Measurements from ENCODE around the gene UCMA. TPM values are rescaled to one million over a fixed set of nuclear protein-coding genes. Genes with fewer than 3 reads are reported as not detected.

UCMA gene
- total and polyA plus RNA-seq, 2 donors from 2014 or later = not detected

- no peak for TF ChIP-seq CTCF (IDR thresholded peaks at IDR 0.05; ENCODE audit: borderline replicate concordance, extremely low read depth, insufficient read depth)
- intact Hi-C loops (cut with DNase I) = no loop called here
- Histone ChIP-seq H3K27me3 (ENCODE audit: control insufficient read depth, insufficient read depth, low read length) (no peaks in the 10 kb centered on the region), H3K36me3 (ENCODE audit: control insufficient read depth in 2 of 3, insufficient read depth in 3 of 3, low read length in 3 of 3) (no peaks in the 10 kb centered on the region), H3K9ac (ENCODE audit: low read length in 3 of 3) (no peak overlapping the region), H3K27ac (ENCODE audit: low read depth in 2 of 2, low read length in 2 of 2) (no peak overlapping the region), H3K4me1 (ENCODE audit: control insufficient read depth in 2 of 3, insufficient read depth in 2 of 3, low read depth in 1 of 3, low read length in 3 of 3) (peaks cover 0 to 6% (median 0%) of the 10 kb centered on the region in 3 donors), H3K9me3 (ENCODE audit: control insufficient read depth in 2 of 3, insufficient read depth in 1 of 3, low read length in 3 of 3) (no peaks in the 10 kb centered on the region), H3K4me3 (ENCODE audit: low read length in 3 of 3) (peak overlapping the region in 1 of 3 donors; percentile 39)
- DNase-seq (peak; percentile 66 to 88 (median 78)), FAIRE-seq (no peak)
Measured at GRCh38 chr10:13272164-13272571, 38.0 kb upstream of the UCMA start.

- TF ChIP-seq CTCF (IDR thresholded peaks at IDR 0.05; ENCODE audit: borderline replicate concordance, extremely low read depth, insufficient read depth) = no peak
- FAIRE-seq (no peak), DNase-seq (peak; percentile 17 to 79 (median 38))
- H3K27me3 ChIP-seq (ENCODE audit: control insufficient read depth, insufficient read depth, low read length) = no peaks in the 10 kb centered on the region
- H3K4me3 ChIP-seq (ENCODE audit: low read length in 3 of 3) = peak overlapping the region in 1 of 3 donors; percentile 39
- no peak overlapping the region for H3K9ac ChIP-seq (ENCODE audit: low read length in 3 of 3)
- no peaks in the 10 kb centered on the region for H3K9me3 ChIP-seq (ENCODE audit: control insufficient read depth in 2 of 3, insufficient read depth in 1 of 3, low read length in 3 of 3)
- H3K36me3 ChIP-seq (ENCODE audit: control insufficient read depth in 2 of 3, insufficient read depth in 3 of 3, low read length in 3 of 3) = no peaks in the 10 kb centered on the region
- H3K27ac ChIP-seq (ENCODE audit: low read depth in 2 of 2, low read length in 2 of 2) = no peak overlapping the region
- peaks cover 0 to 6% (median 0%) of the 10 kb centered on the region in 3 donors for H3K4me1 ChIP-seq (ENCODE audit: control insufficient read depth in 2 of 3, insufficient read depth in 2 of 3, low read depth in 1 of 3, low read length in 3 of 3)
- intact Hi-C loops (cut with DNase I) = no loop called here
Measured at GRCh38 chr10:13271552-13272163, 37.5 kb upstream of the UCMA start.

- intact Hi-C loops (cut with DNase I) = no loop called here
- no peak overlapping the region for H3K4me3 ChIP-seq (ENCODE audit: low read length in 3 of 3)
- FAIRE-seq = no peak
- TF ChIP-seq CTCF (IDR thresholded peaks at IDR 0.05; ENCODE audit: borderline replicate concordance, extremely low read depth, insufficient read depth) = no peak
- H3K9me3 ChIP-seq (ENCODE audit: control insufficient read depth in 2 of 3, insufficient read depth in 1 of 3, low read length in 3 of 3) = no peaks in the 10 kb centered on the region
- H3K27ac ChIP-seq (ENCODE audit: low read depth in 2 of 2, low read length in 2 of 2) = no peak overlapping the region
- H3K36me3 ChIP-seq (ENCODE audit: control insufficient read depth in 2 of 3, insufficient read depth in 3 of 3, low read length in 3 of 3) = no peaks in the 10 kb centered on the region
- H3K4me1 ChIP-seq (ENCODE audit: control insufficient read depth in 2 of 3, insufficient read depth in 2 of 3, low read depth in 1 of 3, low read length in 3 of 3) = peaks cover 0 to 6% (median 0%) of the 10 kb centered on the region in 3 donors
- H3K9ac ChIP-seq (ENCODE audit: low read length in 3 of 3) = no peak overlapping the region
- no peaks in the 10 kb centered on the region for H3K27me3 ChIP-seq (ENCODE audit: control insufficient read depth, insufficient read depth, low read length)
- no peak for DNase-seq
Measured at GRCh38 chr10:13270877-13271551, 36.8 kb upstream of the UCMA start.

All from kidney (tissue), 14 donors.